SKM-1 (cell line): ENCODE data around the gene VSX2.

Experiments used
- DNase-seq: peaks from one replicate; lab custom pipeline; 2025; ENCODE audit not compliant: unreplicated experiment; lab: John Stamatoyannopoulos, UW

The VSX2 gene

DNA sequence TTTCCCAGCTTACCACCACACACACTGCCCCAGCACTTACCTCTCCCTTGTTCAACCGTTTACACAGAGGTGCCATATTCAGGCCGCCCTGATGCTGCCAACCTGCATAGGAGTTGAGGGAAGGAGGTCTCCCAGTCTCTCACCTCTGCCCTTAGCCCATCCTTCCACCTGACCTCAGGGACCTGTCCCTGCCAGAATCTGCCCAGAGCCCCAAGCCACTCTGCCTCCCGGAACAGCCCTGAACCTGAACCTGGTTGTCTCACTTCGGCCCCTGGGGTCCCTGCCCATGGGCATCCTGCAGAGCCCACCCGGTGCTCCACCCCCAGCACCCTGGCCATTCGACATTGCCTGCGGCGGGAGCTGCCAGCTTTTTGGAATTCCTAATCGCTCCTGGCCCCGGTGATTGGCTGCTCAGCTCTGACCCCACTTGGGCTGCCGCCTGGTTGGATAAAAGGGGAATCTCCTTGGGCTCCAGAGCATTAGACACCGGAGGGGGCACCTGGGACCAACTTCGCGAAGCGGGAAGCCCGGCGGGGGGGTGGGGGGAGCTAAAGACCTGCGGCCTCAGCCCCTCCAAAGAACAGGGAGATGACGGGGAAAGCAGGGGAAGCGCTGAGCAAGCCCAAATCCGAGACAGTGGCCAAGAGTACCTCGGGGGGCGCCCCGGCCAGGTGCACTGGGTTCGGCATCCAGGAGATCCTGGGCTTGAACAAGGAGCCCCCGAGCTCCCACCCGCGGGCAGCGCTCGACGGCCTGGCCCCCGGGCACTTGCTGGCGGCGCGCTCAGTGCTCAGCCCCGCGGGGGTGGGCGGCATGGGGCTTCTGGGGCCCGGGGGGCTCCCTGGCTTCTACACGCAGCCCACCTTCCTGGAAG, at the start of gene VSX2:
TSS of gene VSX2 (plus strand) at position 476 of the 874 bp plus-strand sequence. CDS start at position 589, 113 bp downstream.
- no peak for DNase-seq

DNA sequence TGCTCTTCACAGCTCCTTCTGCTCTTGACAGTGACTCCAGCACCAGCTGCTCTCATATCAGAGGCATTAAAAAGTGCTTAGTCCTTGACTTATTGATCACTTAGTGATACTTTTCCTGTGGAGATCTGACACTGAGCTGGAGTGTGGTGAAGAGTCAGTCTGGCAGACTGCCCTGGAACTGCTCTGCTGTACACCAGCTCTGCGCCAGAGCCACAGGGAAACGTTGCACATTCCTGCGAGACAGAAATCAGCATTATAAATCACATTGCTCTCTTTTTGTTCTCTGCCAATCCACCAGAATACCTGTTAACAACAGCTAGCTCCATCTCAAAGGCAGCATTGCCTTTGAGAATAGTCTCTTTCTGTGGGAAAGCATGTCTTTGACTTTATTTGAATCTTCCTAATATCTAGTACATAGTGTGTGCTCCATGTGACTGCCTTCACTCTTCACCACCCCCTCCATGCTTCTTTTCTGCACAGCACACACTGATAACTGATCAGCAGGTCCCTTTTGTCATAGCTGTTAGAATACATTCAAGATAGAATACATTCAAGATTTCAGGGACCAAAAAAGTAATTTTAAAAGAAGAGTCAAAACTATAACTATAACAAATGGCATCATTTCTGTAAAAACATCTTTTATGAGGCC, 48.2 kb upstream of the VSX2 start:
- no peak for DNase-seq

DNA sequence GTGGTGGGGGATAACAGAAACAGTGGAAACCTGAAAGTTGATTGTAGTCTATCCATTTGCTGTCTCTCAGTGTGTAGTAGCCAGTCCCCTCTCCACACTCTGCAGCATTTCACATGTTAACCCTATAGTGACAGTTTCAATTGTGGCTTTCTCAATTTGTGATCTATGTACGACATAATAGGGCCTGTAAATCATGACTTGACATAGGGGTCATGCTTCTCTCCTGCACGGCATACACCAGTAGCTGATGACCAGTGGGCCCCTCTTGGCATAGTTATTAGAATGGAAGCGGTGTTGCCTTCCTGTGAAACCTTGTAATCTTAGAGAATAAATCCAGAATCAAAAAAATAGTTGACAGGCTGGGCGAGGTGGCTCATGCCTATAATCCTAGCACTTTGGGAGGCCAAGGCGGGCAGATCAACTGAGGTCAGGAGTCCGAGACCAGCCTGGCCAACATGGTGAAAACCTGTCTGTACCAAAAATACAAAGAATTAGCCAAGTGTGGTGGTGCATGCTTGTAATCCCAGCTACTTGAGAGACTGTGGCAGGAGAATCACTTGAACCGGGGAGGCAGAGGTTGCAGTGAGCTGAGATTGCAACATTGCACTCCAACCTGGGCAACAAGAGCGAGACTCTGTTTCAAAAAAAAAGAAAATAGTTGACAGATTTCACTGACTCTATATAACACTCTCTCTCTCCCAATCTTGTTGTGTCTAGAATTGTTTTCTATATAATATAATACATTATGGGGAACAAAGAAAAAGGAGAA, 44.6 kb upstream of the VSX2 start:
- no peak for DNase-seq

DNA sequence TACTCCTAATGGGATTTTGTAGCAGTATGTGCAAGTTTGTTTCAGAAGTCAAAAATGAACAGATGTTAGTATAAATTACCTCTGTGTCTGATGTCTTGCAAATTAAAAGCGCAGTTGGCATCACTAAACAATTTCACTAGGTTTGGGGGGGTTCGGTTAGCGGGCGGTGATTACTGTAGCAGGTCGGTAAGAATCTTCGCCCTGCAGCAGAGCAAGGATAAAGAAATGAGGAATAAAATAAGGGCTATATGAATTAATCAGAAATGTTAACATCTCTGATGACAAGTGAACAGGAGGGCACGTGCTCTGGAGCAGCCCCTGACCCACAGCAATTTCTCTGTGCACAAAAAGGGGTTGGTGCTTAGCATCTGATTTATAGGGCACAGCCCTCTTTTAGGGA, 43.6 kb upstream of the VSX2 start:
- no peak for DNase-seq

DNA sequence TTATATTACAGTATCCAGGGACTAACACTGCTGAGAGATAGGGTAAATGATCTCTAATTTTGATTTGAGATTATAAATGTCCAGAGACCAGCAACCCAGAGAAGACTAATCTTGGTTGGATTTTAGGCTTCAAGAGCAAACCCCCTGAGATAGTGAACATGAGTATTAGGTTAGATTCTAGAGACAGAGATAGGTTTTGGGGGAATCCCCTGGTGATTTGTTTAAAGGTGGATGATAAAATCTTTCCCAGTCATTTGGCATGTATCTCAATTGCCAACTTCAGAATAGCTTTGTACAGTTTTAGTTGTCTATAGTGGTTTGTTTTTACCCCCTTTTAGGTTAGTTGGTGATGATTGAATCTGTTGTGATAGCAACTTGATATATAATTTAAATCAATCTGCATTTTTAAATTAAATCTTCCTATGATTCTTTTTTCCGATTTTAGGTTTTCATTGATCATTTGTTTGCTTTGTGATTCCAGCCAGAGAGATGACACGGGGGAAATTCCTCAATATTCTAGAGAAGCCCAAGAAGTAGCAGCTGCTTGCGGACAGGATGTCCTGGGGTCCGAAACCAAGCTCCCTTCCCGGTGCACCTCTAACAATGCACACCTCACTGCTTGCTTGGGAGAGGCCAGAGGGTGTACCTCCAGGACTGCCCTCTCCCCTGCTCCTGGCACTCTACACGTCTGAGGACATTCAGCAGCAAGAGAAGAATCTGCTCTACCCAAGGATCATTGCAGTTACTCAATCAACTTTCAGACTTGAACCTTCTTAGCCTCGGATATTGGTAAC, 40.6 kb upstream of the VSX2 start:
- DNase-seq: no peak

DNA sequence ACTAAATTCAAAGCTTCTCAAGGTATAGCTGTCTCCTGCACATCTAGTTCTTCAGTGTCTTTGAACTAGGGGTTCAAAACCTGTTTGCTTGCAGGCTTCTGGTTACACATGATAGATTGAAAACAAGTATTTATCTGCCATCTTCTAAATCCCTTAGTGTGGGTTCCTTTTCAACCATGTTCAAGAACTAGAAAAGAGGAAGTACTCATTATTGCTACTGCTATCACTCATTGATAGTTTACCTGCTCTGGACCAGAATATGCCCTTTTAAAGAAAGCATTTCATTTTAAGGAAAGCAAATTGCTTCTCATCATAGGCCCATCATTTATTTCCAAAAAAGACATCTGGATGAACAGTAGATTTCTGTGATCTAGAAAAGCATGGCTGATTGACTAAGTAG, 37.1 kb upstream of the VSX2 start:
- DNase-seq: no peak

DNA sequence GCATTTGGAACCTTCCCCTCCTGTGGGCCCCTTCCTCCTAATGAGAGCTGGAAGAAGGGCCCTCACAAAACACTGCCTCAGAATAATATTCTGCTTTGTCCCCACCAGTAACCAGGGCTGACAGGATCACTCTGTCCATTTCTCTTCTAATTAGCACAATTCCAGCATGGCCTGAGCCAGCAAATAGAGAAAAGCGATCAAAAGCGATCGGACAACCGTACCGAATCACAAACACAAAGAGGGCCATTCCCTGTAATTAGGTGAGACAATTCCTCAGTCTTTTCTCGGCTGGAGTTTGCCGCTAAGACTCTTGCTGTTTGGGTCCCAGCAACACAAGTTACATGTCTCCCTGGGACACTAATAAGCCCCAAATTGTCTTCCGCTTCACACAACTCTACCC, 35.6 kb upstream of the VSX2 start:
- DNase-seq: no peak

DNA sequence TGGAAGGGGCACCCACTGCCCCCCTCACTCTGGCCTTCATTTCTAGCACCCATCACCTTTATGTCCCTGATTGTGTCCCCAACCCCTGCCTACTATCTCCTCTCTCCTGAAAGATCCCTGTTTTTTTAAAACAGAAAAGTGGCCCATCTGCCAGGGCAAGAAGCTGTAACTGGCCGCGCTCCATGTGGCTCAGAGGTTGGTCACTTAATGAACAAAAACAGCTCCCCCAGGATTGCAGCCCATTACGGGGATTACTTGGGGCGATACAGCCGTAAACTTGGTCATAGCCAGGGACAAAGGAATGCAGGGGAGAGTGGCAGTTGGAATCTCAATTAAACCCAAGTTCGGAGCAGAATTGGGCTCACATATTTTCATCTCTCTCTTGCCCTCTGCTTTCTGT, 34.8 kb upstream of the VSX2 start:
- no peak for DNase-seq

DNA sequence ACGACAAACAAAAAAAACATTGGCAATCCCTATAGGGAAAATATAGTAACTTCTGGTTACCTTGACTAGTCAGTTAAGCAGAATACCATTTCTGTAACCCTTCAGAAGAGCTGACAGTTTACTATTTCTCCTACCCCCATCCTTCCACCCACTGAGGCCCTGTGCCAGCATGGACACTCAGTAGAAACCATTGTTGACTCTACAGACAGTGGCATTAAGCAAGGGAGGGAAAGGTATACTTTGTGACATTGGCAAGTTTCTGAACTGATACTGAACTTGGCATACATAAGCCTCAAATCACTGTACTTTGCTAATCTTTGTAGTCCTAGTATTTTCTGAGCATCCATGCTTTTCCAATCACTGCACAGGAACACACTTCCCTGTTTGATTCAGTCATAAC, 33.4 kb upstream of the VSX2 start:
- DNase-seq: no peak

DNA sequence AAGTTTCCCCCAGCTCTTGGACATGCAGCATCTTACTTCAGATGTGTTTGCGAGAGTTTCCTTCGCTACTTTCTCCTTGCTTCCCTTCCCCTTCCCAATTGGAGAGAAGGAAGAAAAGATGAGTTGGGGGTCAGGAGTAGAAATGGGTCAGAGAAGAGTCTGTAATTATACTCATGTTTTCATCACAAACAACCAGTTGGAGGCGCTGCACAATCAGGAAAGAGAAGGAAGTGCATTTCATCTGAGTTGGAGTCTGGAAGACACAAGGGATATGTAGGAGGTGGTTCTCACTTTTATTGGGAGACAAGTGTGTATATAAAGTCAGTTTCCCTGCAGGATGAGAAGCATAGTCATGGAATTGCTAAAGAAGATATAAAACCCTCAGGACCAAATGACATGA, 31.3 kb upstream of the VSX2 start:
- no peak for DNase-seq

DNA sequence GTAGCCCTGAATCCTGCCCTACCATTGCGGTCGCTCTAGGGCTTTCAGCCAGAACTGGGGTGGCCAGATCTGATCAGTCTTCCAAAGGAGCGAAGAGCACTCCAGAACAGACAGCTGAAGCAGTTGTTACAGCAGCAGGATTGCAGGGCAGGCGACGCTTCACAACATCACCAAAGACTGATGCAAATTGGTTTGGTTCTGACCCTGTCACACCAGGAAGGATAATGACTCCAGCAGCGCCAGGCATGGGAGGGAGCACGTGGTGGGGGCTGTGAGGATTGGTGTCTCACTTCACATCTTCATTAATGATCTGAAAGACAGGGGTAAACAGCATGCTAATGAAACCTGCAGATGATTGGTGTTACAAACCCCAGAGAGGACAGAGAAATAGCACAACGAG, 30.6 kb upstream of the VSX2 start:
- DNase-seq: no peak

DNA sequence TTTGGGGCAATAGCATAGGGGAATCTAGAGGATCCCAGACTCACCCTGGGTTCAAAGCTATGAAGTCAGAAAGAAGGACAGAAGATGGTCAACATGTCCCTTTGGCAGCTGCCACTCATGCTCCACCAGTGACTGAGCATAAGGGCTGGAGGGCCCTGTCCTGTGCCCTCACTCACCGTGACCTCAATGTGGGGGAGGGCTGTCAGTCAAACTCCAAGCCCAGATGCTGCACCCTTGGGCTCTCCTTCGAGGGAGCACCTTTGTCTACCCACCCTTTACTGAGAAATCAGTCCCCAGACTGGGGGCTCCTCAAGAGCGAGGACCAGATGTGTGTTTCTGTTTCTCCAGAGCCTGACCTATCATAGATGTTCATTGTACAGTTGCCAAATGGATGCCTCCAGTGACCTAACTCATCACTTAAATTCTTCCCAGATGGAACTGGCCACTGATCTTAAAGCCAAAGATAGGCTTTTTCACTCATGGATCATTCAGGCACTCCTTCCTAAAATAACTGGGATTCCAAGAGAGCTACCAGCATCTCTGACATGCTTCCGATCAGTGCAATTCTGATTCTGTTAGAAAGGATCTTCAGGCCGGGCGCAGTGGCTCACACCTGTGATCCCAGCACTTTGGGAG, 27.2 kb upstream of the VSX2 start:
- no peak for DNase-seq

DNA sequence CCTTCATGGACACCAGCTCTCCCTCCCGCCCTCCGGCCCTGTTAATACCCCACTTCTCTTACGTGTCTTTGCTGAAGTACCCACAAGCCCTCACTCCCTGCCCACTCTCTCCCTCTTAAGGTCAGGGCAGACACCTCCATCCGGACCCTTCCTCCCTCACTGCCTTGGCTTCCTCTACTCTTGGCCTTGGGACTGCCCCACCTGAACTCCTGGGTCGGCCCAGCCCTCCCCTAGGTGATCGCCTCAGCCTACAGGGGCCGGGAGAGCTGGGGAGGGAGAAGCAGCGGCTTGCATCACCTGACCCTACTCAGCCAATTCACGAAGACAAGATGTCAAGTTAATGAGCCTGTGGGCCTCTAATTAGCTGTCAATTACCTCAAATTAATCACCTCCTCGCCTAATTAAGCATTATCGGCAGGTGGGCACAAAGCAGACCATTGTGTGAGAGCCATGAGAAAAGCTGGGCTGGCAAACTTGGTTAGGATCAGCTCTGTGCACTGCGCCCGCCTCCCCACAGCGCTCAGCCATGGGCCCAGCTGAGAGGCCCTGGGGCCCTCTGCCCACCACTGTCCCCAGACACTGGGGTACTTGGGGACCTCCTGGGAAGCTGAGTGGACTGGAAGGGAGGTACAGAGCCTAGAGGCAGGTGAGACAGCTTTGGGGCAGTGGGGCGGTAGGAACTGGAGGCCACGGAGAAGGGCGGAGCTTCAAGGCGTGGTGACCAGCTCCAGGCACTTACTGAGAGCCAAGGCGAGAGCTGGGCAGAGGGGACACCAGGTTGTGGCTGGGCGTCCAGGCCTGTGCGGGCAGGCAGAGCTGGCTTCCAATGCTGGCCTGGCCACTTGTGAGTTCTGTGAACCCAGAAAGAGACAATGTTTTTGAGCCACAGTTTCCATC, 25.1 kb upstream of the VSX2 start:
- no peak for DNase-seq

DNA sequence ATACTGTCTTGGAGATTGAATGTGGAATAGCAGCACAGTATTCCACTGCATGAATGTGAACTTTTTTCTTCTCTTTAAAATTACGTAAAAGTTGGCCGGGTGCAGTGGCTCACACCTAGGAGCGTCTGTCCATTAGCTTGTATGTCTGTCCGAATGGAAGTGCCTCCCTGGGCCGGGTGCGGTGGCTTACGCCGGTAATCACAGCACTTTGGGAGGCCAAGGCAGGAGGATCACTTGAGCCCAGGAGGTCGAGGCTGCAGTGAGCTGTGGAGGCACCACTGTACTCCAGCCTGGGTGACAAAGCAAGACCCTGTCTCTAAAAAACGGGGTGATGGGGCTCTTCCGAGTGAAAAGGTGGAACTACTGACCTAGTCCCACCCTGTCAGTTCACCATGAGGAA, 22.6 kb upstream of the VSX2 start:
- DNase-seq: no peak

DNA sequence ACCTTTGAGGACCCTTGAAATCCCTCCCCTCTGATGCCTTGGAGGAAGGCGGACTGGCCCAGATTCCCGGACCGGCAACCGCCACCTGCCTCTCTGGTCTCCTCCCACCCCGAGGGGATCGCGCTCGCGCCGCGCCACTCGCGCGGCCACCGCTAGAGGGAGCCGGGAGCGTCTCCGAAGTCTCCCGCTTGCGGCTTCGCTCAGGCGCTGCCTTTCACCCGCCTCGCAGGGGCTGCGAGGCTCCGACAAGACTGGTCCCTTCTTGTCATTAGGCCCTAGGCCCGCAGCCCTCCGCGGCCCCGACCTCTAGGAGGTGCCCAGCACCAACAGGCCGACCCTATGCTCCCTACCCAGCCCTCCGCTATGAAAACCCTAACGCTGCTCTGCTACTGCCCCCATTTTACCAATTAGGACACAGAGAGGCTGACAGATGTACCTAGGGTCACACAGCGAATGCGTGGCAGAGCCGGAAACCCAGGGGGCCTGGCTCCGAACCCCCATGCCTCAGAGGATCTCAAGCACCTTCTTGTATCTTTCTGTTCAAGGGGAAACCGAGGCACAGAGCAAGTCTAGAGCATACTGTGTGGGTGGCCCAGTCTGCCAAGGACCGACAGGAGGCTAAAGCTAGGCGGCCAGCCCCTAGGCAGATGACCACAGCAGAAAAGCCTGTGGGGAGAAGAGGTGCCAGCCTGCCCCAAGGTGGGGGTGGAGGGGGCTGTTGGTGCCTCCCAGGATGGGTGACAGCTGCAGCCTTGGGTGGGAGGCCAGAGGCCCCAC, 21.4 kb upstream of the VSX2 start:
- DNase-seq: peak; percentile 3

DNA sequence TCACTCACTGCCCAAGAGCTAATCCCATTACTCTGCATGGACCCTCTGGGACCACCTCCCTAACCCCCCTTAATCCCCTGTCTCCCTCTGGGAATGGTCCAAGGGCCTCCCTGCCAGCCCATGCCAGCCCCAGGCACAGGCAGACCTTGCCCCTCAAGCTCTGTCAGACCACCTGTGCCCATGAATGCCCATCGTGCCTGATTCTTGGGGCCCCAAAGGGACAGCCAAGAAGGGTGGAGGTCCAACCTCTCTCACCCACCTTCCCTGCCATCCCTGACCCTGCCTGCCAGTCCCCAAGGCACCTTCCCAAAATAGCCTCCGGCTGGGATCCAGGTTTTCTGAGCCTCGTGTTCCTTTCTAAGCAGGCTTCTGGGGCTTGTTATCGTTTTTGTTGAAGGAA, 20.8 kb upstream of the VSX2 start:
- DNase-seq: no peak

DNA sequence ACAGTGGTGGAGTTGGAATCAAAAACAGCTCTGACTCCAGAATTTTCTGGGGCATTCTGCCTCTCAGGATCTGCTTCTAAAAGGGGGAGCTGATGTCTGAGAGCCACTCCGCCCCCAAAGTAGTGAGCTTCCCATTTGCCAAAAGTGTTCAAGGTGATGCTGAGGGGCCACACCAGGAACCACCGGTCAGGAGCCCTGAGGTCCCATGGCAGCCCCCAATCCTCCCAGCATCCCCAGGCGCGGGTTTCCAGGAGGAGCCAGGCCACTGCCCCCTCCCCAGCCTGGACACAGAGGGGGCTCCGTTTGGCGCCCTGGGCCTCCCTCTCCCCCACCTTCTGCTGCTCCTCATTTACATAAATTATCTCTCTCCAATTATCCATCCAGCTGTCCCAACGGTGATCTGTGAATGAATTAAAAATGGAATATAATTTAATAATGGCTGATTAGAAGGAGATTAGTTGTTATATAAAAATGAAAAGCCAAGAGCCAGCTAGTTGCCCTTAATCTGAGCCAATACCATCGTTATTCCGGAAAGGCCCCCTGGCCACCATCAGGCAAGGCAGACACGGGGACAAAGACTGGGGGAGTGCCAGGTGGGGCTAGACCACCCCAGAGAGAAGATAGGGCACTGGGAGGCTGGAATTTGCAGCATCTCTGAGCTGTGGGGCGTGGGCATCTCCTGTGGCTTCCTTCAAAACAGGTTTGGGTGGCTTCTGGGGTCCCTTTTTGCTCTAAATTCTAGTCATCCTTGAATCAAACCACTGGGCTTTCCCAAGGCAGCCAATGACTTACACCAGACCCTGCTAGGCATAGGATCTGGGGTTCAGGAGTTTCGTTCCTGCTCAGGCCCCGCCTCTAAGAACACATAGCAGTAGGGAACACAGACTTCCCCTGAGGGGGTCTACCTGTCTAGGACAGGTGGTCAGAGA, 19.7 kb upstream of the VSX2 start:
- DNase-seq: no peak

DNA sequence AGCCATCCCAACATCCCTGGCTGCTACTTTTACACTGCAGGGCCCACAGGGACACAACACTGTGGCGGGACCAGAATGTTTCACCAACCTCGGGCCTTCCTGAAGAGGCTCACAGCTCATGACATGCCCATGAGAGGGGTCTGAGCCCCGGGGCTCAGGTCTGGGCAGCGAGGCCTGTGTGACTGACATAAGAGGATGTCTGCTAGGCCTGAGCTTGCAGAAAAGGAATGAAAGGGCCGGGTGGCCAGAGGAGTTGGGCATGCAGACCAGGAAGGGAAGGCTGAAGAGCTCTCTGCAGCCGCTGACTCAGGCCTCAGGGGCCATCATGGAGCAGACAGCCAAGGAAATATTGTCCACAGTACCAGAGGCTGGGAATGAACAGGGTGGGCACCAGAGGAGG, 18.3 kb upstream of the VSX2 start:
- no peak for DNase-seq
